Measurements from ENCODE around the gene VKORC1L1.

Gene VKORC1L1

GRCh38 chr7:65971021-65971420 lies 98.1 kb downstream of the VKORC1L1 start:
- Histone ChIP-seq H3K4me1 (ENCODE audit: insufficient read depth, low read length, poor library complexity, severe bottlenecking) (no peaks in the 10 kb centered on the region), H3K79me2 (ENCODE audit: insufficient read depth, low read length) (no peaks in the 10 kb centered on the region), H3K36me3 (ENCODE audit: insufficient read depth, low read length) (peaks cover 65% of the 10 kb centered on the region; the same call in 1 of the 2 replicates), H3K9ac (ENCODE audit: low read depth, low read length, poor library complexity, severe bottlenecking) (no peak overlapping the region), H3K9me2 (replicated peaks; ENCODE audit: low read depth, low read length) (no peaks in the 10 kb centered on the region), H3K4me2 (ENCODE audit: low read depth, low read length, poor library complexity, severe bottlenecking) (no peak overlapping the region), H3K9me3 (ENCODE audit: insufficient read depth, low read depth, low read length) (no peaks in the 10 kb centered on the region), H2AFZ (ENCODE audit: low read length) (no peak overlapping the region), H3K4me3 (ENCODE audit: low read length, poor library complexity, severe bottlenecking) (no peak overlapping the region), H4K20me1 (ENCODE audit: insufficient read depth, low read length, poor library complexity, severe bottlenecking) (no peaks in the 10 kb centered on the region), H3F3A (ENCODE audit: low read depth) (no peaks in the 10 kb centered on the region), H3K27me3 (ENCODE audit: insufficient read depth, low read length, poor library complexity, severe bottlenecking) (no peaks in the 10 kb centered on the region)
- TF ChIP-seq EZH2phosphoT487 (IDR thresholded peaks at IDR 0.05; ENCODE audit: borderline replicate concordance) = no peak

GRCh38 chr7:65972976-65973375 lies 100.1 kb downstream of the VKORC1L1 start:
- Histone ChIP-seq H3K36me3 (ENCODE audit: insufficient read depth, low read length) (peaks cover 52% of the 10 kb centered on the region; the same call in 1 of the 2 replicates), H3K9ac (ENCODE audit: low read depth, low read length, poor library complexity, severe bottlenecking) (no peak overlapping the region), H2AFZ (ENCODE audit: low read length) (no peak overlapping the region), H3K9me2 (replicated peaks; ENCODE audit: low read depth, low read length) (no peaks in the 10 kb centered on the region), H3K79me2 (ENCODE audit: insufficient read depth, low read length) (no peaks in the 10 kb centered on the region), H3K4me1 (ENCODE audit: insufficient read depth, low read length, poor library complexity, severe bottlenecking) (no peaks in the 10 kb centered on the region), H3K9me3 (ENCODE audit: insufficient read depth, low read depth, low read length) (no peaks in the 10 kb centered on the region), H3F3A (ENCODE audit: low read depth) (no peaks in the 10 kb centered on the region), H3K4me3 (ENCODE audit: low read length, poor library complexity, severe bottlenecking) (no peak overlapping the region), H3K4me2 (ENCODE audit: low read depth, low read length, poor library complexity, severe bottlenecking) (no peak overlapping the region), H3K27me3 (ENCODE audit: insufficient read depth, low read length, poor library complexity, severe bottlenecking) (no peaks in the 10 kb centered on the region), H4K20me1 (ENCODE audit: insufficient read depth, low read length, poor library complexity, severe bottlenecking) (no peaks in the 10 kb centered on the region)
- TF ChIP-seq EZH2phosphoT487 (IDR thresholded peaks at IDR 0.05; ENCODE audit: borderline replicate concordance) = no peak
- TF ChIP-seq, protein P1, sequence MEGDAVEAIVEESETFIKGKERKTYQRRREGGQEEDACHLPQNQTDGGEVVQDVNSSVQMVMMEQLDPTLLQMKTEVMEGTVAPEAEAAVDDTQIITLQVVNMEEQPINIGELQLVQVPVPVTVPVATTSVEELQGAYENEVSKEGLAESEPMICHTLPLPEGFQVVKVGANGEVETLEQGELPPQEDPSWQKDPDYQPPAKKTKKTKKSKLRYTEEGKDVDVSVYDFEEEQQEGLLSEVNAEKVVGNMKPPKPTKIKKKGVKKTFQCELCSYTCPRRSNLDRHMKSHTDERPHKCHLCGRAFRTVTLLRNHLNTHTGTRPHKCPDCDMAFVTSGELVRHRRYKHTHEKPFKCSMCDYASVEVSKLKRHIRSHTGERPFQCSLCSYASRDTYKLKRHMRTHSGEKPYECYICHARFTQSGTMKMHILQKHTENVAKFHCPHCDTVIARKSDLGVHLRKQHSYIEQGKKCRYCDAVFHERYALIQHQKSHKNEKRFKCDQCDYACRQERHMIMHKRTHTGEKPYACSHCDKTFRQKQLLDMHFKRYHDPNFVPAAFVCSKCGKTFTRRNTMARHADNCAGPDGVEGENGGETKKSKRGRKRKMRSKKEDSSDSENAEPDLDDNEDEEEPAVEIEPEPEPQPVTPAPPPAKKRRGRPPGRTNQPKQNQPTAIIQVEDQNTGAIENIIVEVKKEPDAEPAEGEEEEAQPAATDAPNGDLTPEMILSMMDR (conservative IDR thresholded peaks at IDR 0.05; ENCODE audit: low read length) = no peak

GRCh38 chr7:65974191-65974801 lies 101.4 kb downstream of the VKORC1L1 start:
- Histone ChIP-seq H3K9ac (ENCODE audit: low read depth, low read length, poor library complexity, severe bottlenecking) (no peak overlapping the region), H3K9me3 (ENCODE audit: insufficient read depth, low read depth, low read length) (no peaks in the 10 kb centered on the region), H3K79me2 (ENCODE audit: insufficient read depth, low read length) (peaks cover 9% of the 10 kb centered on the region), H3K36me3 (ENCODE audit: insufficient read depth, low read length) (peaks cover 49% of the 10 kb centered on the region; the same call in 1 of the 2 replicates), H3K9me2 (replicated peaks; ENCODE audit: low read depth, low read length) (no peaks in the 10 kb centered on the region), H3K4me1 (ENCODE audit: insufficient read depth, low read length, poor library complexity, severe bottlenecking) (no peaks in the 10 kb centered on the region), H2AFZ (ENCODE audit: low read length) (no peak overlapping the region), H3K4me2 (ENCODE audit: low read depth, low read length, poor library complexity, severe bottlenecking) (no peak overlapping the region), H3K27me3 (ENCODE audit: insufficient read depth, low read length, poor library complexity, severe bottlenecking) (no peaks in the 10 kb centered on the region), H3F3A (ENCODE audit: low read depth) (no peaks in the 10 kb centered on the region), H3K4me3 (ENCODE audit: low read length, poor library complexity, severe bottlenecking) (no peak overlapping the region), H4K20me1 (ENCODE audit: insufficient read depth, low read length, poor library complexity, severe bottlenecking) (peaks cover 10% of the 10 kb centered on the region)
- TF ChIP-seq, protein P1 (conservative IDR thresholded peaks at IDR 0.05; ENCODE audit: low read length) = no peak
- no peak for TF ChIP-seq EZH2phosphoT487 (IDR thresholded peaks at IDR 0.05; ENCODE audit: borderline replicate concordance)

DNA sequence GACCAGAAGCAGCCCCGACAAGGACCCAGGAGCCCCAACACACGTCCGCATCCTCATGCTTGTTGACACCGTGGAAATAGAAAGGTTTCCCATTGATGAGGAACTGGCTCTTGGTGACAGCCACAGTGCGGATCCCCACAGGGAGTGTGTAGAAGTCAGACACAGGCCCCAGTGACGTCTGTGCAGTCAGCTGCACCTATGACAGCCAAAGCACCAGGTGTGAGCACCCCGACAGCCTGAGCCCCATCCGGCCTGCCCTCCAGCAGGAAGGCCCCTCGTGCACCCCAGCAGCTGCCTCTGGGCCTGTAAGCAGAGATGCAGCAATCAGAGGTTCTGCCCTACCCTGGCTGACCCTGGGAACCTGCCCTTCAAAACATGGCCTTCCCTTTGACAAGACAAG lies 102.0 kb downstream of the VKORC1L1 start:
- Histone ChIP-seq H3K36me3 (ENCODE audit: insufficient read depth, low read length) (peaks cover 47% of the 10 kb centered on the region; the same call in 1 of the 2 replicates), H3K27me3 (ENCODE audit: insufficient read depth, low read length, poor library complexity, severe bottlenecking) (no peaks in the 10 kb centered on the region), H3K9ac (ENCODE audit: low read depth, low read length, poor library complexity, severe bottlenecking) (no peak overlapping the region), H3K4me2 (ENCODE audit: low read depth, low read length, poor library complexity, severe bottlenecking) (no peak overlapping the region), H3K4me3 (ENCODE audit: low read length, poor library complexity, severe bottlenecking) (no peak overlapping the region), H4K20me1 (ENCODE audit: insufficient read depth, low read length, poor library complexity, severe bottlenecking) (peaks cover 16% of the 10 kb centered on the region), H2AFZ (ENCODE audit: low read length) (no peak overlapping the region), H3K9me2 (replicated peaks; ENCODE audit: low read depth, low read length) (no peaks in the 10 kb centered on the region), H3K9me3 (ENCODE audit: insufficient read depth, low read depth, low read length) (no peaks in the 10 kb centered on the region), H3K79me2 (ENCODE audit: insufficient read depth, low read length) (peaks cover 15% of the 10 kb centered on the region), H3F3A (ENCODE audit: low read depth) (no peaks in the 10 kb centered on the region), H3K4me1 (ENCODE audit: insufficient read depth, low read length, poor library complexity, severe bottlenecking) (no peaks in the 10 kb centered on the region)
- TF ChIP-seq, protein P1 (conservative IDR thresholded peaks at IDR 0.05; ENCODE audit: low read length) = no peak
- no peak for TF ChIP-seq EZH2phosphoT487 (IDR thresholded peaks at IDR 0.05; ENCODE audit: borderline replicate concordance)
